ENCODE data around the gene SYT8. TPM values are rescaled to one million over a fixed set of nuclear protein-coding genes. Genes with fewer than 3 reads are reported as not detected.

The SYT8 gene
- total and polyA plus RNA-seq, 2 donors from 2014 or later, result 1.2 to 1.7 TPM

DNA sequence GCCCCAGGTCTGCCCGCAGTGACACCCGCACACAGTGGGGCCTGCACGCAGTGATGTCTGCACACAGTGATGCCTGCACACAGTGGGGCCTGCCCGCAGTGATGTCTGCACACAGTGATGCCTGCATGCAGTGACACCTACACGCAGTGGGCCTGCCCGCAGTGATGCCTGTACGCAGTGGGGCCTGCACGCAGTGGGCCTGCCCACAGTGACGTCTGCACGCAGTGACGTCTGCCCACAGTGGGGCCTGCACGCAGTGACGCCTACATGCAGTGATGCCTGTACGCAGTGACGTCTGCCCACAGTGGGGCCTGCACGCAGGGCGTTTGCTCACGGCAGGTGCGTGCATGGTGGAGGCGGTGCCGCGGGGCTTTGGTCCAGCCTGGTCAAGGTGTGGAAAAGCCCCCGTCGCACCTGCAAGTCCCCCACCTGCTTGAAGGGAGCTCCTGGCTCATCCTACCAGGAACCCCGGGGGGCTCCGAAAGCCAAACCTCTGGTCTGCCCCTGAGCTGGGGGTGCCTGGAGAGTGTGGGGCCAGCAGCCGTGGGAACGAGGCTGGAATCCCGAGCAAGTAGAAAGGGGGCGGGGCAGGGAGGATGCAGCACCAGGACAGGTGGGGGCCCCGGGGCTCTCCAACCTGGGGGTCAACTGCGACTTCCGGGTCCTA lies 8.9 kb upstream of the SYT8 start:
- no peaks in the 10 kb centered on the region for H3K9me3 ChIP-seq (ENCODE audit: control insufficient read depth in 2 of 3, insufficient read depth in 1 of 3, low read length in 3 of 3)
- H3K27me3 ChIP-seq (ENCODE audit: control insufficient read depth, insufficient read depth, low read length), result no peaks in the 10 kb centered on the region
- H3K4me3 ChIP-seq (ENCODE audit: low read length in 3 of 3), result no peak overlapping the region
- intact Hi-C loops (cut with DNase I), result no loop called here
- no peaks in the 10 kb centered on the region for H3K36me3 ChIP-seq (ENCODE audit: control insufficient read depth in 2 of 3, insufficient read depth in 3 of 3, low read length in 3 of 3)
- DNase-seq (no peak), FAIRE-seq (no peak)
- H3K9ac ChIP-seq (ENCODE audit: low read length in 3 of 3), result no peak overlapping the region
- H3K4me1 ChIP-seq (ENCODE audit: control insufficient read depth in 2 of 3, insufficient read depth in 2 of 3, low read depth in 1 of 3, low read length in 3 of 3), result peaks cover 0 to 6% (median 0%) of the 10 kb centered on the region in 3 donors
- no peak overlapping the region for H3K27ac ChIP-seq (ENCODE audit: low read depth in 2 of 2, low read length in 2 of 2)
- TF ChIP-seq, protein P1, sequence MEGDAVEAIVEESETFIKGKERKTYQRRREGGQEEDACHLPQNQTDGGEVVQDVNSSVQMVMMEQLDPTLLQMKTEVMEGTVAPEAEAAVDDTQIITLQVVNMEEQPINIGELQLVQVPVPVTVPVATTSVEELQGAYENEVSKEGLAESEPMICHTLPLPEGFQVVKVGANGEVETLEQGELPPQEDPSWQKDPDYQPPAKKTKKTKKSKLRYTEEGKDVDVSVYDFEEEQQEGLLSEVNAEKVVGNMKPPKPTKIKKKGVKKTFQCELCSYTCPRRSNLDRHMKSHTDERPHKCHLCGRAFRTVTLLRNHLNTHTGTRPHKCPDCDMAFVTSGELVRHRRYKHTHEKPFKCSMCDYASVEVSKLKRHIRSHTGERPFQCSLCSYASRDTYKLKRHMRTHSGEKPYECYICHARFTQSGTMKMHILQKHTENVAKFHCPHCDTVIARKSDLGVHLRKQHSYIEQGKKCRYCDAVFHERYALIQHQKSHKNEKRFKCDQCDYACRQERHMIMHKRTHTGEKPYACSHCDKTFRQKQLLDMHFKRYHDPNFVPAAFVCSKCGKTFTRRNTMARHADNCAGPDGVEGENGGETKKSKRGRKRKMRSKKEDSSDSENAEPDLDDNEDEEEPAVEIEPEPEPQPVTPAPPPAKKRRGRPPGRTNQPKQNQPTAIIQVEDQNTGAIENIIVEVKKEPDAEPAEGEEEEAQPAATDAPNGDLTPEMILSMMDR (IDR thresholded peaks at IDR 0.05; ENCODE audit: borderline replicate concordance, extremely low read depth, insufficient read depth), result no peak

DNA sequence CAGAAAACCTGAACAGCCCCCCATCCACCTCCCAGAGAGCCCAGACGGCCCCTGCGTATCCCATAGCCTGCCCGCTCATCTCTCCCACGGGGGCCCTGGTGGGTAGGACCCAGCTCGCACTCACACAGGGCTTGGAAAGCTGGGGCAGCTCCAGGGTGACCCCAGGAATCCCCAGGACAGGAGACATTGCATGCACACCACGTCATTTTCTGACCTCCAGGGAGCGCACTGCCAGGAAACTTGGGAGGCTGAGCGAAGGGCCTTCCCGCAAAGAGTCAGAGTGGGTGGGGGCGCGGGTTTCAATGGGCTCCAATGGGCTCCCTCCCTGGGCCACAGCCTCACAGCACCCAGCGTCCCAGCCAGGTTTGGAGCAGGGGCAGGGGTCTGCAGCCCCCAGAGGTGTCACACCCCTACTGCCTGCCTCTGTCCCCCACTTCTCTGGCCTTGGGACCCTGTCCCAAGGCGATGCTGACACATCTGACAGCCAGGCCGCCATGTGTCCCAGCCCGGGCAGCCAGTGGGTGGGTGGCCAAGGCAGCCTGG lies 8.2 kb upstream of the SYT8 start:
- no peaks in the 10 kb centered on the region for H3K9me3 ChIP-seq (ENCODE audit: control insufficient read depth in 2 of 3, insufficient read depth in 1 of 3, low read length in 3 of 3)
- H3K4me1 ChIP-seq (ENCODE audit: control insufficient read depth in 2 of 3, insufficient read depth in 2 of 3, low read depth in 1 of 3, low read length in 3 of 3), result peaks cover 0 to 6% (median 0%) of the 10 kb centered on the region in 3 donors
- no peak overlapping the region for H3K27ac ChIP-seq (ENCODE audit: low read depth in 2 of 2, low read length in 2 of 2)
- no peak overlapping the region for H3K9ac ChIP-seq (ENCODE audit: low read length in 3 of 3)
- DNase-seq, result peak in 1 of 5 donors; percentile 82
- intact Hi-C loops (cut with DNase I), result no loop called here
- H3K4me3 ChIP-seq (ENCODE audit: low read length in 3 of 3), result no peak overlapping the region
- no peaks in the 10 kb centered on the region for H3K27me3 ChIP-seq (ENCODE audit: control insufficient read depth, insufficient read depth, low read length)
- no peak for FAIRE-seq
- TF ChIP-seq, protein P1 (IDR thresholded peaks at IDR 0.05; ENCODE audit: borderline replicate concordance, extremely low read depth, insufficient read depth), result no peak
- no peaks in the 10 kb centered on the region for H3K36me3 ChIP-seq (ENCODE audit: control insufficient read depth in 2 of 3, insufficient read depth in 3 of 3, low read length in 3 of 3)

DNA sequence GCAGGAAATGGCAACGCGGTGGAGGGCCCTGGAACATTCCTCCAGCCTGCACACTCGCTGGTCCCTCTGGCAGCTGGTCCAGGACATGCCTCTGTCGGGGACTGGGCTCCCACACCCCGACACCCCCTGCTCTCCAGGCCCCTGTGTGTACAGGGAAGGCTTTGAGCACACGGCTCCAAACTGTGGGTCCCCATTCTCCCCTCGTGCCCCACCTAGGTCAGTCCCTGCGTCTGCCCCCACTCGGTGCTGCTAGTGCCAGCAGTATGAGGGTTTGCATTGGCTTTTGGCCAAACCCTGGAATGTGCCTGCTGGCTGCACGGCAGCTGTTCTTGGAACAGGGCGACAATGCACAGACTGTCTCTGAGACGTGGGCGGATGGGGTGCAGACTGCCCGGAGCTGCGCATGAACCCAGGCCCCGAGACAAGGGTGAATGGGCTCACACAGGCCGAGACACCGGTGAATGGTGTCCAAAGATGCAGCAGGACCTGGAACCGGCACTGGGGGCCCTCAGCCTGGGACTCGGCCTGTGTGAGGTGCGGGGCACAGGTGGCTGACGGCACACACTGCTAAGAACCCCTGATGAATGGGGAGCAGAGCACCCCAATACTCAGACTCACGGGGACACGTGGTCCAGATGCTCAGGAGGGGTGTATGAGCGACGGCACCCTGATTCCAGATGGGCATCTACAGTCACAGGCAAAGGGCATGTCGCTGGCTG lies 7.5 kb upstream of the SYT8 start:
- H3K36me3 ChIP-seq (ENCODE audit: control insufficient read depth in 2 of 3, insufficient read depth in 3 of 3, low read length in 3 of 3), result no peaks in the 10 kb centered on the region
- DNase-seq, result peak in 4 of 5 donors; percentile 45 to 85 (median 68)
- H3K4me1 ChIP-seq (ENCODE audit: control insufficient read depth in 2 of 3, insufficient read depth in 2 of 3, low read depth in 1 of 3, low read length in 3 of 3), result peaks cover 0 to 6% (median 0%) of the 10 kb centered on the region in 3 donors
- H3K27ac ChIP-seq (ENCODE audit: low read depth in 2 of 2, low read length in 2 of 2), result no peak overlapping the region
- H3K4me3 ChIP-seq (ENCODE audit: low read length in 3 of 3), result no peak overlapping the region
- FAIRE-seq, result no peak
- TF ChIP-seq, protein P1 (IDR thresholded peaks at IDR 0.05; ENCODE audit: borderline replicate concordance, extremely low read depth, insufficient read depth), result no peak
- no peak overlapping the region for H3K9ac ChIP-seq (ENCODE audit: low read length in 3 of 3)
- no peaks in the 10 kb centered on the region for H3K9me3 ChIP-seq (ENCODE audit: control insufficient read depth in 2 of 3, insufficient read depth in 1 of 3, low read length in 3 of 3)
- no peaks in the 10 kb centered on the region for H3K27me3 ChIP-seq (ENCODE audit: control insufficient read depth, insufficient read depth, low read length)
- intact Hi-C loops (cut with DNase I), result no loop called here
